ENCODE results near the gene TFEB. TPM values are rescaled to one million over a fixed set of nuclear protein-coding genes. Genes with fewer than 3 reads are reported as not detected.

TFEB gene
- total and polyA plus RNA-seq, 2 of the 8 experiments (the other 6 are each of a cell fraction or from before 2014, with no cell fraction given) = 2.3 to 6.7 TPM

DNA sequence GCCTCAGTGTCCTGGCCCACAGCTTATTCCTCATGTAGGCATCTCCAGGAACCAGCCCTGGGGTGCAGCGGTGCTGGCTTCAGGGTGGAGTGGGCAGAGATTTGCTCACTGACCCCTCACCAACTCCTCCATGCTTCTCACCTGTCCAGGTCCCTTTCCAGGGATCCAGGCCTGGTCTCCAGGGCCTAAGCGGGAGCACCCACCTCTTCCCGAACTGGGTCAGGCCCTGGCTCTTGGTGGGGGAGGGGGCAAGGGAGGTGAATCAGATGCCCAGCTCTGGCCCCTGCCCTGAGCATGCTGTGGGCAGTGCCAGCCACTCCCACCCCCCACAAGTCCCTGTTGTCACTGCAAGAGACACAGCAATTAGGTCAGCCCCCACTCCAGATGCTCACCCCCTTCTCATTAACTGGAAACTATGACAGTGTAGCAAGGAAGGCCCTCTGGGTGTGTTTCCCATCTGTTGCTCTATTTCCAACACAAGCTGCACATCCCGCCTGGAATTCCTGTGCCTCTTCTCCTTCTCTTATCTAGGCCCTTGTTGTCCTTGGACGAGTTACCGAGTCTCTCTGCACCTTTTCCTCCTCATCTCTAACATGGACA, 60.1 kb downstream of the TFEB start:
- ChIA-PET CTCF (ENCODE audit: partially characterized antibody) (interaction anchor here (0.7 to 3.9 kb wide), 9 partner anchors 8 to 307 kb away, joined by 3 to 16 read pairs (median 3); no protein-coding TSS in a partner anchor), POLR2A (ENCODE audit: partially characterized antibody) (no interaction called here)
- 83% methylated on average over 6 of the region's 6 CpGs; no CpG with 5 or more reads in 1 of the 2 experiments for WGBS, 2 experiments (ENCODE audit: extremely low coverage in 1 of 2, insufficient coverage in 1 of 2, insufficient read length in 1 of 2, insufficient replicate concordance in 2 of 2, low coverage in 1 of 2, low lambda C conversion rate in 2 of 2, missing lambda C conversion rate in 1 of 2)
- no peak overlapping the region for H3K23ac ChIP-seq (ENCODE audit: insufficient read length)
- H3K36me3 ChIP-seq (ENCODE audit: control insufficient read depth in 2 of 4, insufficient read depth in 4 of 4, low read length in 3 of 4) = no peaks in the 10 kb centered on the region
- peaks cover 0 to 14% (median 10%) of the 10 kb centered on the region in 4 experiments; a peak in 6 of 7 replicates for H3K4me1 ChIP-seq (replicated peaks in 1 of 4; ENCODE audit: control insufficient read depth in 3 of 4, insufficient read depth in 4 of 4, low read length in 3 of 4)
- no peak for DNase-seq (ENCODE audit: low read depth in 1 of 2, low spot score in 2 of 2)
- H3K56ac ChIP-seq (replicated peaks; ENCODE audit: insufficient read length, low read depth, low read length) = no peak overlapping the region
- H2BK12ac ChIP-seq (ENCODE audit: low read depth, low read length) = no peak overlapping the region
- H3K23me2 ChIP-seq (ENCODE audit: low read depth, low read length) = 0 out of 2 replicates have a peak, but pooled peaks cover 2% of the 10 kb centered on the region
- H3K18ac ChIP-seq (ENCODE audit: extremely low read depth, low read length) = no peak overlapping the region
- H2BK20ac ChIP-seq (ENCODE audit: low read length) = no peak overlapping the region
- no peak overlapping the region for H4K8ac ChIP-seq (ENCODE audit: extremely low read depth, insufficient read depth, low read length)
- H3K79me2 ChIP-seq (ENCODE audit: control insufficient read depth in 1 of 2, insufficient read depth in 2 of 2, low read length in 2 of 2) = no peaks in the 10 kb centered on the region
- no peak overlapping the region for H3K27ac ChIP-seq (ENCODE audit: low read depth, low read length)
- H2BK120ac ChIP-seq (replicated peaks; ENCODE audit: low read depth, low read length) = no peak overlapping the region
- no peaks in the 10 kb centered on the region for H3K9me3 ChIP-seq (ENCODE audit: insufficient read depth in 2 of 2, low read depth in 1 of 2, low read length in 1 of 2)
- no peaks in the 10 kb centered on the region for H4K20me1 ChIP-seq (replicated peaks in 1 of 2; ENCODE audit: control insufficient read depth in 1 of 2, insufficient read depth in 2 of 2, low read length in 2 of 2)
- H4K5ac ChIP-seq (ENCODE audit: insufficient read length, low read depth, low read length) = no peak overlapping the region
- peaks cover 0 to 5% (median 3%) of the 10 kb centered on the region in 4 experiments; a peak in 4 of 7 replicates for H3K27me3 ChIP-seq (replicated peaks in 1 of 4; ENCODE audit: control insufficient read depth in 3 of 4, extremely low read depth in 1 of 4, insufficient read depth in 3 of 4, low read length in 3 of 4)
- no peak overlapping the region for H3K4me3 ChIP-seq (ENCODE audit: extremely low read depth in 1 of 4, insufficient read depth in 2 of 4, low read depth in 3 of 4, low read length in 4 of 4)
- no peak overlapping the region for H2AFZ ChIP-seq (ENCODE audit: low read length)
- TF ChIP-seq SIN3A (conservative IDR thresholded peaks at IDR 0.05 in 1 of 2, IDR thresholded peaks at IDR 0.05 in 1 of 2; ENCODE audit: low read depth in 1 of 2, low read length in 2 of 2) = no peak
- peak overlapping the region; percentile 24; the same call in 1 of the 2 replicates for H2AK5ac ChIP-seq (ENCODE audit: low read depth, low read length)
- H3K4ac ChIP-seq (replicated peaks; ENCODE audit: insufficient read length, low read depth, low read length) = no peak overlapping the region
- no peak overlapping the region for H3K14ac ChIP-seq (ENCODE audit: insufficient read length)
- 0 out of 2 replicates have a peak overlapping the region, but pooled peaks have one; percentile 12 for H2BK15ac ChIP-seq (ENCODE audit: low read length)
- no peak overlapping the region for H2BK5ac ChIP-seq (ENCODE audit: low read depth, low read length)
- no peak overlapping the region for H4K91ac ChIP-seq (replicated peaks; ENCODE audit: insufficient read length, low read length)
- H3K9ac ChIP-seq (replicated peaks in 1 of 4; ENCODE audit: extremely low read depth in 1 of 4, low read depth in 3 of 4, low read length in 3 of 4) = no peak overlapping the region
- H3K4me2 ChIP-seq (ENCODE audit: insufficient read depth in 1 of 2, low read depth in 2 of 2, low read length in 2 of 2) = no peak overlapping the region
- no peak for FAIRE-seq
- no peaks in the 10 kb centered on the region for H3K79me1 ChIP-seq (ENCODE audit: low read depth, low read length)
